DMS 273 (cell line): ENCODE results near the gene AGBL1.

Experiments used
- DNase-seq: peaks from one replicate; lab custom pipeline; 2025; ENCODE audit not compliant: unreplicated experiment; lab: John Stamatoyannopoulos, UW

AGBL1 gene

GRCh38 chr15:86677278-86677677 lies 597.6 kb downstream of the AGBL1 start:
- DNase-seq, result no peak

- no peak for DNase-seq
These were observed 605.6 kb downstream of the AGBL1 start for GRCh38 chr15:86685263-86685662.

- DNase-seq, result no peak
These were observed 609.3 kb downstream of the AGBL1 start for GRCh38 chr15:86689006-86689405.

GRCh38 chr15:86690566-86690965 lies 610.9 kb downstream of the AGBL1 start:
- DNase-seq, result no peak

GRCh38 chr15:86691091-86691663 lies 611.5 kb downstream of the AGBL1 start:
- DNase-seq, result peak; percentile 20

- no peak for DNase-seq
These were observed 621.4 kb downstream of the AGBL1 start for GRCh38 chr15:86700864-86701610.

- DNase-seq, result no peak
These were observed 621.9 kb downstream of the AGBL1 start for GRCh38 chr15:86701611-86701963.

GRCh38 chr15:86706813-86707212 lies 627.1 kb downstream of the AGBL1 start:
- DNase-seq, result no peak

GRCh38 chr15:86711476-86711875 lies 631.8 kb downstream of the AGBL1 start:
- no peak for DNase-seq

- no peak for DNase-seq
These were observed 634.6 kb downstream of the AGBL1 start for GRCh38 chr15:86714241-86714640.

GRCh38 chr15:86725628-86726027 lies 646.0 kb downstream of the AGBL1 start:
- DNase-seq, result no peak

- no peak for DNase-seq
These were observed 655.8 kb downstream of the AGBL1 start for GRCh38 chr15:86735247-86736040.

- no peak for DNase-seq
These were observed 662.2 kb downstream of the AGBL1 start for GRCh38 chr15:86741917-86742316.

GRCh38 chr15:86743283-86743903 lies 663.7 kb downstream of the AGBL1 start:
- peak; percentile 59 for DNase-seq

- DNase-seq, result no peak
These were observed 664.6 kb downstream of the AGBL1 start for GRCh38 chr15:86744198-86744780.

GRCh38 chr15:86751116-86751515 lies 671.4 kb downstream of the AGBL1 start:
- no peak for DNase-seq

- DNase-seq, result no peak
These were observed 675.2 kb downstream of the AGBL1 start for GRCh38 chr15:86754846-86755245.

GRCh38 chr15:86756688-86757087 lies 677.0 kb downstream of the AGBL1 start:
- DNase-seq, result peak; percentile 1

GRCh38 chr15:86759800-86760523 lies 680.3 kb downstream of the AGBL1 start:
- no peak for DNase-seq

GRCh38 chr15:86762874-86763273 lies 683.2 kb downstream of the AGBL1 start:
- no peak for DNase-seq

- no peak for DNase-seq
These were observed 684.4 kb downstream of the AGBL1 start for GRCh38 chr15:86764021-86764420.
